ENCODE data around the gene BARD1.

DNA sequence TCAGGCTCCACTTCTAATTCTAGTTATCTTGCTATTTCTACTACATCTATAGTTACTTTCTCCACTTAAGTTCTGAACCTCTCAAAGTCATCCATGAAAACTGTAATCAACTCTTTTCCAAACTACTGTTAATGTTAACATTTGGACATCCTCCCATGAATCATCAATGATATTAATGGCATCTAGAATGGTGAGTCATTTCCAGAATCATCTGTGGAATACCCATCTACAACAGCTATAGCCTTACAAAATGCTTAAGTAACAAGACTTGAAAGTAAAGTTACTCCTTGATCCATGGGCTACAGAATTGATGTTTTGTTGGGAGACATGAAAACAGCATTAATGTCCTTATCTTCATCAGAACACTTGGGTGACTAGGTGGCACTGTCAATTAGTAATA, 35.4 kb downstream of the BARD1 start:
- TF ChIP-seq POLR2A (IDR thresholded peaks at IDR 0.05; ENCODE audit: low read depth) (no peak), CTCF (IDR thresholded peaks at IDR 0.05) (no peak), POLR2AphosphoS5 (IDR thresholded peaks at IDR 0.05) (no peak), EP300 (IDR thresholded peaks at IDR 0.05) (no peak)
